Glutamatergic neuron (in vitro differentiated cells): ENCODE measurements around the gene DYNC2I2. TPM values are rescaled to one million over a fixed set of nuclear protein-coding genes. Genes with fewer than 3 reads are reported as not detected.
A peak's percentile ranks its signal among the peaks of the same experiment; 100 is the strongest.

Source experiments
- DNase-seq: peaks from one replicate; pipeline ENCODE4 v3.0.0; 2022
- H3K27ac Mint-ChIP-seq: one replicate; pipeline ENCODE4 v1.8.0; 2020; ENCODE audit warnings: mild to moderate bottlenecking, mixed read lengths, inconsistent platforms; ENCODE audit not compliant: unreplicated experiment
- H3K27me3 Mint-ChIP-seq: one replicate; pipeline ENCODE4 v1.8.0; 2020; ENCODE audit warnings: mild to moderate bottlenecking, moderate library complexity, mixed read lengths, inconsistent platforms; ENCODE audit not compliant: unreplicated experiment
- H3K36me3 Mint-ChIP-seq: one replicate; pipeline ENCODE4 v1.8.0; 2020; ENCODE audit warnings: mild to moderate bottlenecking, mixed read lengths, inconsistent platforms; ENCODE audit not compliant: unreplicated experiment
- H3K4me1 Mint-ChIP-seq: one replicate; pipeline ENCODE4 v1.8.0; 2020; ENCODE audit warnings: mild to moderate bottlenecking, low read depth, mixed read lengths, inconsistent platforms; ENCODE audit not compliant: unreplicated experiment
- H3K4me3 Mint-ChIP-seq: one replicate; pipeline ENCODE4 v1.8.0; 2020; ENCODE audit warnings: mild to moderate bottlenecking, mixed read lengths, inconsistent platforms; ENCODE audit not compliant: unreplicated experiment
- H3K9me3 Mint-ChIP-seq: one replicate; pipeline ENCODE4 v1.8.0; 2020; ENCODE audit warnings: mild to moderate bottlenecking, moderate library complexity, mixed read lengths, inconsistent platforms; ENCODE audit not compliant: unreplicated experiment
- CTCF ChIP-seq: fragments of 200-600 bp; sonication (generic); IDR thresholded peaks from one replicate; pipeline ENCODE4 v1.5.0; 2021; ENCODE audit not compliant: partially characterized antibody, unreplicated experiment
- total RNA-seq: library from RNA; stranded (reverse); fragmentation: NEBNext Ultra II Directional; extraction: Animal tissue kit (Norgen Biotek cat#: 25700); gene quantifications from one replicate; pipeline ENCODE4 v1.2.1, GENCODE V29; 2021; ENCODE audit not compliant: unreplicated experiment

The DYNC2I2 gene
- total RNA-seq, 1 donor from 2014 or later = 15.0 TPM

GRCh38 chr9:128689293-128689774 lies 32.7 kb upstream of the DYNC2I2 start:
- DNase-seq = peak; percentile 67
- H3K9me3 Mint-ChIP-seq = peaks cover 12% of the 10 kb centered on the region
- TF ChIP-seq CTCF = no peak
- no peak overlapping the region for H3K4me3 Mint-ChIP-seq
- no peak overlapping the region for H3K27ac Mint-ChIP-seq
- peaks cover 13% of the 10 kb centered on the region for H3K27me3 Mint-ChIP-seq
- H3K4me1 Mint-ChIP-seq = peaks cover 18% of the 10 kb centered on the region
- peaks cover 9% of the 10 kb centered on the region for H3K36me3 Mint-ChIP-seq

DNA sequence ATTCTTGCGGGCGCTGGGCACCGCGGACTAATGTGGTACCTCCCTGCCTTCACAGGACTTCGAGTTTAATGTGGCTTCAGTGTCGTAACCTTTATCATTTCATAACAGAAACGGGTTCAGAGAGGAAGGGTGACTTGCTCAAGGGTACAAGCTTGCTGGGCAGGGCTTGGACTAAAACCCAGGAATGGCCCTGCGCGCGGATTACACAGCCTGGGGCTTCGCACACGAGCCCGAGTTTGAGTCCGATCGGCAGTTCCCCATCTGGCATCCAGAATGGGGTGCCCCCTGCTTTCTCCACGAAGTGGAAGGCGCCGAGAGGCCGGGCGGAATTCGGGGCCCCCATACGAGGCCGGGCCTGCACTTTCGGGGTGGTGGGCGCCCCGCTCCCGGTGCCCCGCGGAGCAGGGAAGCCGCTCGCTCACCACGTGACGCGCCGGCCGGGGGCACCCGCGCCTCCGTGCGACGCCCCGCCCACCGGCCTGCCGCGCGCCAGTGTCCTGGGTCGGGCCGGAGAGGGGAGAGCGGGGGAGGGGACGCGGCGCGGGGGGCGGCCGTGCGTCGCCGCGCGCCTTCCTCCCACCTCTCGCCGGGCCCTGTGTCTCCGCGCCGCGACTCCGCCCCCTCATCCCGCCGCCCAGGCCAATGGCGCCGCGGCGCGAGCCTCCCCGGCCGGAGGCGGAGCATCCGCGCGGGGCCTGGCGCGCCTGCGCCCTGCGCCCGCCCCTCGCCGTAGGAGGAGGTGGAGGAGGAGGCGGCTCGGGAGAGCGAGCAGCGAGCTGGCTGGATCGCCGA lies 32.0 kb upstream of the DYNC2I2 start, which contains the start of gene SET:
Gene SET (plus strand): TSS at position 722 of the 792 bp plus-strand sequence. CDS start 361 bp downstream, outside the sequence.
- H3K4me1 Mint-ChIP-seq = peaks cover 18% of the 10 kb centered on the region

DNA sequence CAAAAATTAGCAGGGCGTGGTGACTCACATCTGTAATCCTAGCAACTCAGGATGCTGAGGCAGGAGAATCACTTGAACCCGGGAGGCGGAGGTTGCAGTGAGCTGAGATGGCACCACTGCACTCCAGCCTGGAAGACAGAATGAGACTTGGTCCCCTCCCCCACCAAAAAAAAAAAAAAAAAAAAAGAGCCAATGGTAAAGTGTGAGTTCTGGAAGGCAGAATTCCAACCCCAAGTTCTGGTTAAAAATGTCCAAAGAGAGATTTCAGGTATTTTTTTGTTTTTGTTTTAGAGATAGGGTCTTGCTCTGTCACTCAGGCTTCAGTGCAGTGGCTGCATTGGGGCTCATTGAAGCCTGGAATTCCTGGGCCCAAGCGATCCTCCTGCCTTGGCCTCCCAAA lies 30.8 kb upstream of the DYNC2I2 start:
- peaks cover 9% of the 10 kb centered on the region for H3K36me3 Mint-ChIP-seq
- peaks cover 21% of the 10 kb centered on the region for H3K4me1 Mint-ChIP-seq
- DNase-seq = no peak
- H3K27me3 Mint-ChIP-seq = peaks cover 15% of the 10 kb centered on the region
- TF ChIP-seq CTCF = no peak
- H3K27ac Mint-ChIP-seq = no peak overlapping the region
- no peak overlapping the region for H3K4me3 Mint-ChIP-seq
- H3K9me3 Mint-ChIP-seq = peaks cover 17% of the 10 kb centered on the region

More for the DNA sequence above, 32.0 kb upstream of the DYNC2I2 start, which contains the start of gene SET:
- no peak for TF ChIP-seq CTCF
- peaks cover 9% of the 10 kb centered on the region for H3K36me3 Mint-ChIP-seq
- H3K4me3 Mint-ChIP-seq = peak within 1 kb of the TSS; percentile 84
- H3K9me3 Mint-ChIP-seq = peaks cover 14% of the 10 kb centered on the region
- H3K27me3 Mint-ChIP-seq = peaks cover 14% of the 10 kb centered on the region
- DNase-seq = peak; percentile 97
- peak within 1 kb of the TSS; percentile 78 for H3K27ac Mint-ChIP-seq

- Mint-ChIP-seq H3K36me3 (peaks cover 4% of the 10 kb centered on the region), H3K4me1 (peaks cover 11% of the 10 kb centered on the region), H3K27me3 (peaks cover 15% of the 10 kb centered on the region), H3K4me3 (peak overlapping the region; percentile 5), H3K9me3 (peaks cover 14% of the 10 kb centered on the region), H3K27ac (peak overlapping the region; percentile 33)
- TF ChIP-seq CTCF = no peak
- DNase-seq = no peak
These were observed 29.2 kb upstream of the DYNC2I2 start for GRCh38 chr9:128685636-128686489.
